ENCODE results near the gene CASQ2.
"Not testable (repeated sequence)": the region's sequence is repeated elsewhere in the genome, so short reads cannot be mapped to it uniquely, and the experiment has no call there.

The CASQ2 gene

DNA sequence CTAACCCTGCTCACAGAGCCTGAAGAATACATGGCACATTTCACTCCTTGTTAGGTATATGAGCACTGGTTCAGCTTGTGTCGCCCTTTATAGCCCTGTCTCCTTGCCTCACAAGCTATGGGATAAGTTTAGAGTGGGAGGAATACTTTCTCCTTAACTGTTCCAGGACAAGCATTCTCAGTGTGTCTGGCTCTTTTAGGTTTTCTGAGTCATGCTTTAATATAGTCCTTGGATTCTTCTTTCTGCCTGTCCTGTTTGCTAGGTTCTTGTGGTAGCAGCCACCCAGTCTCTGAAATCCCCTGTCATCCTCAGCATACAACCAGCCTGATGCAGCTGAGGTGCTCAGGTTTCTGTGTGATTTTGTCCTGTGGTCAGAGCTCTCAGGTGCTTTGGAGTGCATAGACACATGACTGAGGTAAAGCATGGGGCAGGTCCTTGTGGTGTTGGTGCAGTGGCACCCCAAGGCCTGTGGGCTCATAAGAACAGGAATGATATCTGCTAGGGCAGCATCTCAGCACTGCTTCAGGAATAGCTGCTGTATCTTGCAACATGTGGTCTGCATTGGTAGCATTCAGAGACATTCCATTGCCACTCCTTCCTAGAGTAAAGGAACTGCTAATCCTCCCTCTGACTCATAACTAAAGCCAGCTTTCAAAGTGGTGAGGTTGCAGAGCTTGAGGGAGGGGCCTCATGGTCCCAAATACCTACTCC, 14.2 kb upstream of the CASQ2 start:
- no peak overlapping the region for H3K4me3 ChIP-seq (ENCODE audit: low read length)
- no peak for DNase-seq (ENCODE audit: low read depth, low spot score)

DNA sequence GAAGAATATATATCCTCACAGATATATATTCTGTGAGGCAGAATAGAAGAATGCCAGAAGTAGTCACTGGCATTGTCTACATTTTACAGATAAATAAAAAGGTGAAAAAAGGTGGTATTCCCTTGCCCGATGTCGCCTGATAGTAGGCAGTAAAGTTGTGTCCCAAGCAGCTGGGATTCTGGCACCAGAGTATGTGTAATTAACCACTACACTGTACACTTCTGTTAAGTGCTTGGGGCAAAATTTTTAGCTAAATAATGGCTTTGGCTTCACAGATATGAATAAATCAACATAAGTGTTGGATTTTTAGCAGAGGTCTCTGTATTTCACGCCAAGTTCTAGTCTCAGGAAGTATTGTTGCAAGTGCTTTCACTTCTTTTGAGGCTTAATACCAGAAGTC, 13.3 kb upstream of the CASQ2 start:
- H3K4me3 ChIP-seq (ENCODE audit: low read length): no peak overlapping the region
- DNase-seq (ENCODE audit: low read depth, low spot score): no peak

DNA sequence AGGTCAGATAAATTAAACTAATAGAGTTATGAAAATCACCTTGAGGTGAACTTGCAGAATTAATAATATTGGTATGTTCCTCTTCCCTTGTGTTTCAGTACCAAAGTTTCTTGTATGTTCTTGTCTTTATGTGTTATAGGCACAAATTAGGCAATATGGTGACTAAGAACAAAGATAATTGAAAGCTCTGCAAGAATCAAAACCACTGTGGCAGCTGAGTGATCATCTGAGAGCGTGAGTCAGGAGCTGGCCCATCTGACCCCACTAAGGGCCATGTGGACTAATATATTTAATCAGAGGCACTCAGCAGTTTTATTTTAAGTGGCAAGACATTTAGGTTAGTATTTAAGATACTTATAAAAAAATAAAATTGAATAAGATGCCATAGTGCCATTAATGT, 12.8 kb upstream of the CASQ2 start:
- no peak for DNase-seq (ENCODE audit: low read depth, low spot score)
- H3K4me3 ChIP-seq (ENCODE audit: low read length): no peak overlapping the region

DNA sequence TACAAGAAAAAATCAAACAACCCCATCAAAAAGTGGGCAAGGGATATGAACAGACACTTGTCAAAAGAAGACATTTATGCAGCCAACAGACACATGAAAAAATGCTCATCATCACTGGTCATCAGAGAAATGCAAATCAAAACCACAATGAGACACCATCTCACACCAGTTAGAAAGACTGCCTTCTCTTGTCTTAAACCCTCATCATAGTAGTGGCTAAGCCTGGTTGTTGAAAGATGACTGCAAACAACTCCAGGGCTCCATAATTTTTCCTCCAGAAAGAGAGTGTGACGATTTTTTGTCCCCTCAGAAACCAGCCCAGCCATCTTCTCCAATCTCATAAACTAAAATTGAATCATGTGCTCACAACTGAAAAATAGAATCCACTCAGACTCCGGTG, 12.1 kb upstream of the CASQ2 start:
- not testable (repeated sequence) for H3K4me3 ChIP-seq (ENCODE audit: low read length); DNase-seq (ENCODE audit: low read depth, low spot score)

DNA sequence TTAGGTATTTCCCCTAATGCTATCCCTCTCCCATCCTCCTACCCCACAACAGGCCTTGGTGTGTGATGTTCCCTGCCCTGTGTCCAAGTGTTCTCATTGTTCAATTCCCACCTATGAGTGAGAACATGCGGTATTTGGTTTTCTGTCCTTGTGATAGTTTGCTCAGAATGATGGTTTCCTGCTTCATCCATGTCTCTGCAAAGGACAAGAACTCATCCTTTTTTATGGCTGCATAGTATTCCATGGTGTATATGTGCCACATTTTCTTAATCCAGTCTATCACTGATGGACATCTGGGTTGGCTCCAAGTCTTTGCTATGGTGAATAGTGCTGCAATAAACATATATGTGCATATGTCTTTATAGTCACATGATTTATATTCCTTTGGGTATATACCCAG, 10.6 kb upstream of the CASQ2 start:
- not testable (repeated sequence) for DNase-seq (ENCODE audit: low read depth, low spot score); H3K4me3 ChIP-seq (ENCODE audit: low read length)

DNA sequence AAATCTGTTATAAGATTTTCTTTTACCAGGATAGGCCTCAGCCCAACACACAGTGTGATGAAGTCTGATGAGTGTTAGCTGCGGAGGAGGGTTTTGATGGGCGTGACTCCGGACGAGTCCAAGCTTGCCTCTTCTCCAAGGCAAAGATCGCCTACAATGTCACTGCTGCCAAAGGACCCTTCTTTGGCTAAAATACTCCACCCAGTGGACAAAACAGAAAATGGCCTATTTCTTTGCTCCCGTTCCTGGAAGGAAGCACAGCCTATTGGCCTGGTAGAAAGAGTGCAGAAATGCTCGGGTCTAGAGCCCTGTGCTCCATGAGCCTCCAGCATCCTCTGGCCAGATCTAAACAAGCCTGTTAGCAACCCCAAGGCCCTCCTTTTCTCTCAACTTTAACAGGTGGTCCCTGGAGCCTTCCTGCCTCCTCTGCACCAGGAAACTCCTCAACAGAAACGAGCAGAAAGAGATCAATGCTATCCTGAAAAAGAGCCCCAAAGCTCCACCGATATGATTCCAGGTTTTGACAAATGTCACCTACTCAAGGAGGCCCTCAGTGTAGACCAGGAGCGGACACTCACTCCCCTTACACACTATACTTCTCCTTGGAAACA, 3.4 kb upstream of the CASQ2 start:
- peak; percentile 68 for DNase-seq (ENCODE audit: low read depth, low spot score)
- H3K4me3 ChIP-seq (ENCODE audit: low read length): no peak overlapping the region

DNA sequence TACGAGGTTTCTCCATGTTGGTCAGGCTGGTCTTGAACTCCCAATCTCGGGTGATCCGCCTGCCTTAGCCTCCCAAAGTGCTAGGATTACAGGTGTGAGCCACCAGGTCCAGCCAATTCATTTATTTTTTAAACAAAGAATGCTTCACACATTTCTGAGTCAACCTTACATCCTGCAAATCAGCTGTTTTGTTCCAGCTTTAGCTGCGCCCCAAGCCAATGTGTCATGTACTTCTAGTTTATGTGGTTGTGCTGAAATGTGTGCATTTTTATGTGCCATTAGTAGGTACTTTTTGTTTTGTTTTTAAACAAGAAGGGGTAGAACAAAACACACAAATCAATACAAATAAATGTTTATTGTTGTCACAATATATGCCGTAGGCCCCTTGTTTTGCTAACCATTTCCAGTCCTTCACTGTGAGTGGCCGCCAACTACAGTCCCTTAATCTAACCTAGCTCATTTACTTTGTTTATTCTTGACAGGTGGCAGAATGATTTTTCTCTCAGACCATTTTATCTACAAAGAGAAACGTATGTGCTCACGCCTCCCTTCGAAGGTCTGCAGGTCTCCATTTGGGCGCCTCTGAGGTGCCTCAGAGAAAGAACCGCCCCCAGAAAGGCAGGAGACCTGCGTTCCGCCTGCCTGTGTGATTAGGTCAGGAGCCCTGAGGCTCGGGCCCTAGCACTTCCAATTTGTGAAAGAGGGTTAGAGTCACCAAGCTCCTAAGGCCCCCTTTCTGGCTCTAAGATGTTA, 2.8 kb upstream of the CASQ2 start:
- DNase-seq (ENCODE audit: low read depth, low spot score): no peak

DNA sequence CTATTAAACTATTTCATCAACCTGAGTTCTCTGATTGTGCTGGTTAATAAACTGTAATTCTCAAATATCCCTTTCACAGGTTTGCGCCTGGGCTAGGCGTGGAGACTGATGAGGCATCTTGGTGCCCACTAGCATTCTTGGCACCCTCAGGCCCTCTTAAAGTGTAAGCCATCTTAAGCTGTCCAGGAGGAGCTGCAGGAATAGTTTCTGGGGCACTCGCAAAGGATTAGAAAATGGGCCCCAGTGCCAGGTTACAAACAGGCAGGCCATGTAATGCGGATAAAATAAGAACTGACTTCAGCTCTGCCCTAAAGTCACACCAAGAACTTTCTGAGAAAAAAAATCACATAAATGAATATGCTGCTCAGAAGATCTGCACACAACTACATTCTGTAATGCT, 1.1 kb downstream of the CASQ2 start:
- no peak overlapping the region for H3K4me3 ChIP-seq (ENCODE audit: low read length)
- no peak for DNase-seq (ENCODE audit: low read depth, low spot score)

More for the DNA sequence above, 2.8 kb upstream of the CASQ2 start:
- H3K4me3 ChIP-seq (ENCODE audit: low read length): no peak overlapping the region

DNA sequence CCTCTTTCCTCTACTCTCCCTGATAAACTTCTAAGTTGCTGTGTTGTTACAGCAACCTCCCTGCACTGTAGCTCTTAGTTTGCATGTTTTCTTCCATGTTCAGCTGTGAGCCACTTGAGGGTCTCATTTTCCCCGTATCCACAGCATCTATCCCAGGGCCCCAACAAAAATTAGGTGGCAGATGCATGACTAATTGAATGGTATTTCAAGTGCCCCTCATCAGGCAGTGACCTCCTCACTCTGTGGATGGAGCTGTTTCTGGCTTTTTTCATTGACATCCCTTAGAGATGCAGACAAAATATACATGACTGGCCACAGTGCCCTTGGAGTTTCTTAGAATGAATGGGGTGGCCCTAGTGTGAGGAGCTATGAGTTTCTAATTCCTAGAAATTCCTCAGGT, 3.4 kb downstream of the CASQ2 start:
- no peak for DNase-seq (ENCODE audit: low read depth, low spot score)
- no peak overlapping the region for H3K4me3 ChIP-seq (ENCODE audit: low read length)

DNA sequence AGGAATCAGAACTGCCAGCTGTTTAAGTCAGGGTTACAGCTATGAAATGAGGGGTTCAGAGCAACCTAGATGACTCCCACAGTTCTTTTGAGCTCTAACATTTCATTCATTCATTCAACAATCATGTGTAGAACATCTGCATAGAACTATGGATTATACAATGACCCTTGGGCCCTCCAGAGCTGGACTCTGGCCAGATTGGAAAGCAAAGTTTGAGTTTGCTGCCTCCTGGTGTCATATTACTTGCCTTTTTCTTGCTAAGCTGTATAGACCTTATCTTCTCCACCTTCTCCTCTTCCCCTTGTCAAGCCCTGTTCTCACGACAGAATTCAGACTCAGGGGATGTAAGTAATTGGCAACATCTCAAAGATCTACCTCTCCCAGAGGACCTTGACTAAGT, 4.0 kb downstream of the CASQ2 start:
- no peak for DNase-seq (ENCODE audit: low read depth, low spot score)
- H3K4me3 ChIP-seq (ENCODE audit: low read length): no peak overlapping the region

DNA sequence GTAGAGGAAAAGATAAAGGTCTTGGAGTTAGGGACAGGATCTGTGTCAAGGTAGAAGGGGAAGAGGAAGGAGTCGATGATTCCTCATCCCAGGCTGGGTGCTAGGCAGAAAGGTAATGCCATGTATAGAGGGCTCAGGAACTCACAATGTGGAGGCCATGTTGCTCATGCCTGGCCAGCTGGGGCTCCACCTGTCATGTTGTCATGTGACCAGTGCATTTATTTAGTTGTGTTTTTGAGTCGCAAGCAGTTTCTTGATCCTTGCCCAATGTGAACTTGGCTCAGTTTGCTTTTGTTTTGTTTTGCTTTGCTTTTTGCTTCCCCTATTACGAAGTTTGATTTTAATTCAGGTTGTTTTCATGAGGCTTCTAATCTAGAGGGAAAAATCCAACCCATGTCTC, 5.7 kb downstream of the CASQ2 start:
- H3K4me3 ChIP-seq (ENCODE audit: low read length): no peak overlapping the region
- DNase-seq (ENCODE audit: low read depth, low spot score): no peak

DNA sequence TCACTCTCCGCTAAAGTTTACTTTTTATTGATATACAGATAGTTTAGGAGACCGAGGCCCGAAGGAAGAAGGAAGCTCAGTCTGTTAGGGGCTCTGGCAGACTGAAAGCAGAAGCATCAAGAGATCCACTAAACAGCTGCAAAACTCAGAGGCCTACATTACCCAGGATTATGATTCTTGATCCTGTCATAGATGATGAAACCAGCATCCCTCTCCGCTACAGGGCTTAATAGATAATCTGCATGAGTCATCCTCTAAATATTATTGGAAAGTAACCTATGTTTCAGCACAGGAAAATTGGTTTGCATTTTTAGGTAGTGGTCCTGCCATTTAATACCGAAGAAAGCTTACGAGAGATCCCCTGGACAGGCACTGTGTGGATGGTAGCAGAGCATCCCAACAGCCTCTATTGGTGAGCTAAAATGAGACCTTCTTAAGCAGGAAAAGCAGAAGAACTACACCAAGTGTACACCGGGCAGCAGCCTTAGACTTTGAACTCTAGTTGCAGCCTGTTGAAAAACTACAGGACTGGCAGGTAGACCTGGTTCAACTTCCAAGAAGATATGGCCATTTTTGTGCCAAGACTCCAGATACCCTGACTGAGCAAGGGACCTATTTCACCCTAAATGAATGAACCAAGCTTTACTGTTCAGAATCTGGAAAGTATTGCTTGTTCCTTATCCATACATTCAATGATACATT, 6.8 kb downstream of the CASQ2 start:
- no peak for DNase-seq (ENCODE audit: low read depth, low spot score)
- H3K4me3 ChIP-seq (ENCODE audit: low read length): no peak overlapping the region

DNA sequence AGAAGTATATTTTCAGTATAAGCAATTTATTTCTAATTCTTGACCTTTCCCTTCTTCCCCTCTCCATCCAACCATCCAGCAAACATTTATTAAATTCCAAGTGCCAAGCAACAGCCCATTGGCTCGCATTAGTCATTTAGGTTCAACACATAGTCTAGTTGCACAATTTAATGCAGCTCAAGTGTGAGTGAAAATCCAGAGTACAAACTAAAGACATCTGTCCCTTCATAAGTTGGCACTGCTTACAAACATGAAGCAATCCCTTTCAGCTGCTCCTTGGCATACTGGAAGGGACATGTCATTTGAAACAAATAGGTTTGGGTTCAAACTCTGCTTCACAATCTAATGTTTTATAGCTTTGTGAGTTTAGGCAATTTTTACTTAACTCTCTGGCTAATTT, 10.7 kb downstream of the CASQ2 start:
- no peak for DNase-seq (ENCODE audit: low read depth, low spot score)
- no peak overlapping the region for H3K4me3 ChIP-seq (ENCODE audit: low read length)

DNA sequence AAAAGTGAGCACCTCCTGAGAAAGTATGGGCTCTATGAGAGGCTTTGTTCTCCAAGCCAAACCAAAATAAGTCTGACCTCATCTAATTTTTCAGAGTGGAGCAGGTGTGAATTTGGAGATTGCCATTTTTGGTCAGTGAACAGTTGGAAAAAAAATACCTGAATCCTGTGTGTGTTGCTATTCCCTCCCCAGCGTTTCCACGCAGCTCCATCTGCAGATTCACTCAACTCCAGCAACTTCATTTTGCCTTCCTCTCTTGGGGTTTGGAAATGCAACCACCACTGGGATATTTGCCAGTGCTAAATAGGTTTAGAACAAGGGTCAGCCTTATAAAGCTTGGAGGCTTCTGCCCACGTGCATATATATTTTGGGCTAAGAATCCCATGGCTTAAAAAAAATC, 11.2 kb downstream of the CASQ2 start:
- no peak for DNase-seq (ENCODE audit: low read depth, low spot score)
- no peak overlapping the region for H3K4me3 ChIP-seq (ENCODE audit: low read length)

DNA sequence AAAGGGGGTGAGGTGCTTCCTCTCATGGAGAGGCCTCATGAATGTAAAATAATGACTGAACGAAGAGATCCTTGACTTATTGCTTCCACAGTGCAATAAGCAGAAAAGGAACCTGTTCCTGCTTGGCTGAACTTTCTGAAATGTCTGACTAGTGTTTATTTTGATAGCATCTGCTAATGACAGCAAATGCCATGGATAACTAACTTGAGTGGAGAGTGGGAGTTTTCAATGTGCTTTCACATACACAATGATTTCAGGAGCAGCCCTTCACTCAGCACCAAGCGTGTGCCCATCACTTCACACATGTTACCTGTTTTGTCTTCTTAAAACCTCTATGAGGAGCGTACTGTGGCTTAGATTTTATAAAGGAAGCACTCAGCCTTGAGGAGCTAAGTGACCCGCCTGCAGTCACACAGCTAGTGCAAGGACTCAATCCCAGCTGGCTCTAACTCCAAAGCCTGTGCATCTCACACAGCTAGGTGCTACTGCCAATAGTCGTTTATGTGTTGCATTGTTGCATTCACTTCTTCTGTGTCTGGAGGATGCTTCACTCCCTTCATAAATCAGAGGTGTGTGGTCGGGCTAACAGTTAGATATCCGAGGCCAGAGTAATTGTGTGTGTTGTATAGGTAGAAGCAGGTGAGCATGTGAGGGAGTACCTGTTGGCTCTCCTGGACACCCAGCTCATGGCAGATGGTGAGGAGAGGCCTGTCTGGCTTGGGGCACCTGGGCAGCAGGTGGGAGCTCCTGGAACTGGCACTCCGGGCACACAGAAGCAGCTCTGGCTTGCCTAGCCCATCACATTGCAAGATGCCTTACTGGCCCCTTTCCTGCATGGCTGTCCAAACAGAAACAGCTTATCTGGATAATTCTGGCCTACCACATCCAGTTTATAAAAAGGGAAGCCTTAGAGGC, 12.8 kb downstream of the CASQ2 start:
- no peak for DNase-seq (ENCODE audit: low read depth, low spot score)
- no peak overlapping the region for H3K4me3 ChIP-seq (ENCODE audit: low read length)

DNA sequence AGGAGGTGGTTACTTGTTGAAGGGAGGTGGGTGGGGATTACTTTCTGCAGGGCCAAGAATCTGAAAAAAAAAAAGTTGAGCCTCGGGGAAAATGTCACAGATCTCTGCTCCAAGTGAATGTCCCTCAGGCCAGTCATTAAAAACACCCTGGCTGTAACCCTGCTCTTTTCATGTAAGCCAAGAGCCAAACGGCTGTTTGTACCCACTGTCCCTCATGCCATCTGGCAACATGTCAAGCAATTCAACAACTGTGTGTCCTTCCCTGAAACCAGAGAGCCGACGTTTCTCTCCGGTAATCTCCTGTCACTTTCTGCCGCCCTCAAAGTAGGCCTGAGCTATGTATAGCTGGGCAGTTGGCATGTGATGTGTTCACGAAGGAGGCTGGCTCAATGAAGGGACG, 14.7 kb downstream of the CASQ2 start:
- DNase-seq (ENCODE audit: low read depth, low spot score): no peak
- H3K4me3 ChIP-seq (ENCODE audit: low read length): no peak overlapping the region

DNA sequence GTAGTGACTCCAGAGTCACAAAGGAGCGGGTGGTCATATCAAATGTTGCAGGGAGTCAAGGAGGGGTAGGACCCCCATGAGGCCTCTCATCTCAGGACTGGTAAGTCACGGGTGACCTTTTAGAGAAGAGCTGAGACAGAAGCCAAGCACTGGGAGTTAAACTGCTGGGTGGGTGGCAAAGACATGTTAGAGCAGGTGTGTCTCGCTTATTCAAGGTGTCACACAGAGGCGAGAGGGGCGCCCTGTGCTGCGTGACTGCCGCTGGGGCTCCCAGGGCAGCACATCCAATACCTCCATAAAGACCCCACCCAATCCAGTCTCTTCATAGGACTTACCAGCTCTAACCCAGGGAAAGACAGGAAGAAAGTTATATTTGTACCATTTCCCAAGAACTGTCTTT, 15.2 kb downstream of the CASQ2 start:
- DNase-seq (ENCODE audit: low read depth, low spot score): no peak
- H3K4me3 ChIP-seq (ENCODE audit: low read length): no peak overlapping the region

DNA sequence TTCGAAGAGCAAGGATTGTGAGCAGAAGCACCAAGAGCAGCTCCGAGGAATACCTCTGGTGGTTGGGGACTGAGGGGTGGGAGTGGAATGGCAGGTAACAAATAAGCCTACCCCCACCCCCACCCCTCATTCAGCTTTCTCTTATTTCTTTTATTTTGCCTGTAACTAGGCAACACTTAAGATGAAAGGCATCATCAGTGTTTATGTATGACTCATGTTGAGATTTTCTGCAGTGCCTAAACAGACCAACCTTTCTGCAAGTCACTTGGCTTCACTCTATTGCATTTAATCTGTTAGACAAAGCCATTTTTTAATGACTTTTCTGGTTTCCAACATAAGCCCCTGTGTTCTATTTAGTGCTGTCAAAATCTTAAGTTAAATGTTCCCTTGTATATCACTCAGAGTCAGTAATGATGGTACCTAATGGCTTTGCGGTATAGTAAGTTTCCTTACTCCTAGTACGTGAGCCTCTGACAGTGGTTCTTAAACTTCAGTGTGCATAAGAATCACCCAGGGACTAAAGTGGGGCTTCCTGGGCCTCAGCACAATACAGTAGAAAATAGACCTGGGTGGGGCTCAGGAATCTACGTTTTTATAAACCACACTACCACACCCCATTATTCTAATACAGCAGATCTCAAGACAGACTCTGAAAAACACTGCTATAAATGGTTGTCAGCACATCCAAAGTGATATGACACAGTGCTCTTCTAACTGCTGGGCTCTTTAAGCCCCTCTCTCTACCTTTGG, 19.9 kb downstream of the CASQ2 start:
- H3K4me3 ChIP-seq (ENCODE audit: low read length): no peak overlapping the region
- DNase-seq (ENCODE audit: low read depth, low spot score): no peak

Measured in Jurkat, Clone E6-1 (cell line).